Effector memory CD4-positive, alpha-beta T cell (primary cell): Measurements from ENCODE around the gene TUBG1.

Experiments used
- DNase-seq, 3 donors: peaks; one replicate each; pipeline ENCODE4 v3.0.0-alpha.2; 2020
- H3K27ac ChIP-seq: 2 replicates; pipeline ENCODE4 v1.7.0; 2013; ENCODE audit warnings: mild to moderate bottlenecking, low read length, moderate library complexity; ENCODE audit not compliant: insufficient read depth, poor library complexity, severe bottlenecking
- H3K27me3 ChIP-seq: replicated peaks from 2 replicates; pipeline ENCODE4 v1.7.0; 2013; ENCODE audit warnings: mild to moderate bottlenecking, low read length; ENCODE audit not compliant: insufficient read depth, control insufficient read depth, poor library complexity, severe bottlenecking
- H3K36me3 ChIP-seq: 2 replicates; pipeline ENCODE4 v1.7.0; 2013; ENCODE audit warnings: mild to moderate bottlenecking, low read length, moderate library complexity; ENCODE audit not compliant: control insufficient read depth, insufficient read depth
- H3K4me1 ChIP-seq: 2 replicates; pipeline ENCODE4 v1.7.0; 2013; ENCODE audit warnings: low read length, mild to moderate bottlenecking; ENCODE audit not compliant: control insufficient read depth, insufficient read depth, poor library complexity, severe bottlenecking
- H3K4me3 ChIP-seq: 2 replicates; pipeline ENCODE4 v1.7.0; 2013; ENCODE audit warnings: low read length, low read depth, mild to moderate bottlenecking; ENCODE audit not compliant: insufficient read depth, poor library complexity, severe bottlenecking
- H3K9me3 ChIP-seq: 2 replicates; pipeline ENCODE4 v1.7.0; 2013; ENCODE audit warnings: mild to moderate bottlenecking, low read length, moderate library complexity; ENCODE audit not compliant: control insufficient read depth

TUBG1 gene

GRCh38 chr17:42566215-42566882 is 43.1 kb upstream of the TUBG1 start:
- Histone ChIP-seq H3K27ac (peak overlapping the region; percentile 72), H3K4me1 (peaks cover 32% of the 10 kb centered on the region), H3K4me3 (peak overlapping the region; percentile 75), H3K36me3 (peaks cover 41% of the 10 kb centered on the region), H3K9me3 (no peaks in the 10 kb centered on the region), H3K27me3 (no peaks in the 10 kb centered on the region)
- no peak for DNase-seq

- H3K36me3 ChIP-seq = peaks cover 48% of the 10 kb centered on the region
- DNase-seq = peak; percentile 84 to 90 (median 89)
- H3K4me3 ChIP-seq = peak within 1 kb of the TSS; percentile 75
- peak within 1 kb of the TSS; percentile 72 for H3K27ac ChIP-seq
- H3K9me3 ChIP-seq = no peaks in the 10 kb centered on the region
- H3K4me1 ChIP-seq = peaks cover 26% of the 10 kb centered on the region
- no peaks in the 10 kb centered on the region for H3K27me3 ChIP-seq
These were observed 42.5 kb upstream of the TUBG1 start, which contains the start of gene MLX for GRCh38 chr17:42566883-42567573. MLX (plus strand) TSS chr17:42567100; CDS start chr17:42567125, 25 bp downstream.

- peaks cover 14% of the 10 kb centered on the region for H3K4me1 ChIP-seq
- no peak overlapping the region for H3K27ac ChIP-seq
- no peak for DNase-seq
These were observed 41.0 kb upstream of the TUBG1 start for GRCh38 chr17:42568341-42569111.

GRCh38 chr17:42571435-42572225 is 37.9 kb upstream of the TUBG1 start:
- H3K36me3 ChIP-seq = peaks cover 50% of the 10 kb centered on the region
- H3K4me3 ChIP-seq = no peak overlapping the region
- DNase-seq = no peak
- no peaks in the 10 kb centered on the region for H3K27me3 ChIP-seq
- no peak overlapping the region for H3K27ac ChIP-seq
- no peaks in the 10 kb centered on the region for H3K9me3 ChIP-seq
- H3K4me1 ChIP-seq = peaks cover 7% of the 10 kb centered on the region

More at GRCh38 chr17:42568341-42569111, 41.0 kb upstream of the TUBG1 start:
- Histone ChIP-seq H3K4me3 (no peak overlapping the region), H3K27me3 (no peaks in the 10 kb centered on the region), H3K9me3 (no peaks in the 10 kb centered on the region), H3K36me3 (peaks cover 61% of the 10 kb centered on the region)

GRCh38 chr17:42573095-42573494 is 36.4 kb upstream of the TUBG1 start:
- no peak for DNase-seq
- H3K4me3 ChIP-seq = no peak overlapping the region
- no peaks in the 10 kb centered on the region for H3K27me3 ChIP-seq
- no peaks in the 10 kb centered on the region for H3K9me3 ChIP-seq
- H3K4me1 ChIP-seq = peaks cover 6% of the 10 kb centered on the region
- H3K27ac ChIP-seq = no peak overlapping the region
- H3K36me3 ChIP-seq = peaks cover 50% of the 10 kb centered on the region

- H3K36me3 ChIP-seq = peaks cover 41% of the 10 kb centered on the region
- peaks cover 11% of the 10 kb centered on the region for H3K4me1 ChIP-seq
- DNase-seq = no peak
- H3K27me3 ChIP-seq = no peaks in the 10 kb centered on the region
- no peak overlapping the region for H3K4me3 ChIP-seq
- no peaks in the 10 kb centered on the region for H3K9me3 ChIP-seq
- no peak overlapping the region for H3K27ac ChIP-seq
These were observed 35.0 kb upstream of the TUBG1 start for GRCh38 chr17:42574463-42574862.

- H3K9me3 ChIP-seq = no peaks in the 10 kb centered on the region
- peak overlapping the region; percentile 75 for H3K4me3 ChIP-seq
- no peaks in the 10 kb centered on the region for H3K27me3 ChIP-seq
- DNase-seq = no peak
- peaks cover 36% of the 10 kb centered on the region for H3K36me3 ChIP-seq
- H3K4me1 ChIP-seq = peaks cover 11% of the 10 kb centered on the region
- H3K27ac ChIP-seq = peak overlapping the region; percentile 74
These were observed 32.3 kb upstream of the TUBG1 start for GRCh38 chr17:42577140-42577531.

- peak; percentile 84 to 89 (median 85) for DNase-seq
- Histone ChIP-seq H3K27ac (peak within 1 kb of the TSS; percentile 74), H3K4me1 (peaks cover 11% of the 10 kb centered on the region), H3K27me3 (no peaks in the 10 kb centered on the region), H3K9me3 (no peaks in the 10 kb centered on the region), H3K4me3 (peak within 1 kb of the TSS; percentile 75), H3K36me3 (peaks cover 38% of the 10 kb centered on the region)
These were observed 31.8 kb upstream of the TUBG1 start, which contains the start of gene PSMC3IP for GRCh38 chr17:42577532-42578281. PSMC3IP (minus strand) TSS chr17:42577729; CDS start chr17:42577686, 43 bp downstream.
